Psoas muscle (tissue), 8 donors: ENCODE measurements around the gene NOTO. TPM values are rescaled to one million over a fixed set of nuclear protein-coding genes. Genes with fewer than 3 reads are reported as not detected.

Experiments used
- ATAC-seq, 4 donors: fragments of 200-7000 bp; cut with Tn5 transposase; one replicate each; pipeline ENCODE4 v1.9.1; 2020; ENCODE audit warnings: moderate library complexity in 3 of 4, mild to moderate bottlenecking in 2 of 4
- DNase-seq, 2 donors: peaks; one replicate each; pipeline ENCODE4 v3.0.0-alpha.2; 2020
- H3K27ac ChIP-seq: fragments of 200-600 bp; one replicate; pipeline ENCODE4 v1.8.0; 2022
- H3K27me3 ChIP-seq, 3 donors: fragments of 200-600 bp in 1 of 3; one replicate each; pipeline versions ENCODE4 v1.6.1 to v1.8.0; 2013 to 2022; ENCODE audit warnings: low read length in 2 of 3, mild to moderate bottlenecking in 2 of 3, moderate library complexity in 1 of 3; ENCODE audit not compliant: insufficient read depth in 3 of 3
- H3K36me3 ChIP-seq, 2 donors: fragments of 200-600 bp in 1 of 2; one replicate each; pipeline versions ENCODE4 v1.6.1 to v1.8.0; 2013 to 2022; ENCODE audit warnings: low read depth in 1 of 2, mild to moderate bottlenecking in 1 of 2, moderate library complexity in 1 of 2; ENCODE audit not compliant: insufficient read depth in 1 of 2
- H3K4me1 ChIP-seq: fragments of 200-600 bp; one replicate; pipeline ENCODE4 v1.8.0; 2022
- H3K4me3 ChIP-seq: fragments of 200-600 bp; one replicate; pipeline ENCODE4 v1.8.0; 2022; ENCODE audit warnings: mild to moderate bottlenecking
- H3K9me3 ChIP-seq: fragments of 200-600 bp; one replicate; pipeline ENCODE4 v1.8.0; 2022
- CTCF ChIP-seq: fragments of 200-600 bp; IDR thresholded peaks from one replicate; pipeline ENCODE4 v1.8.0; 2022; ENCODE audit warnings: antibody characterized with exemption
- WGBS, 3 donors: extraction: QIAGEN DNeasy Blood & Tissue Kit; methylation state at CpG; one replicate each; pipeline versions ENCODE4 v1.1.6 to v1.1.7; 2013; 5-methylcytosine and 5-hydroxymethylcytosine counted together
- intact Hi-C, 2 donors: fragments of 100-400 bp; cut with DNase I; formaldehyde crosslinking; loops; one replicate each; pipeline versions ENCODE4 v1.11.0 to v1.14.2; 2022
- polyA plus RNA-seq, 3 donors: library from polyadenylated mRNA; stranded (reverse); fragments of 200-250 nt; gene quantifications; one replicate each; pipeline ENCODE4 v1.2.3, GENCODE V29; 2013
- total RNA-seq, 4 donors: library from RNA; stranded (reverse); fragmentation: NEBNext Ultra II Directional in 2 of 4; extraction: Animal tissue kit (Norgen Biotek cat#: 25700) in 2 of 4; gene quantifications; one replicate each; pipeline versions ENCODE4 v1.2.1 to v1.2.4, GENCODE V29; 2021 to 2023
- donor health status: healthy with polysubstance abuse.
- donor health status: DM: no; HTN: no; CAD: no; lungs with moderate emphysema.
- donor health status: Bipolar disorder and iron deficiency.
- donor health status: healthy.
- donor health status: DM: yes; HTN: yes; CAD: no.
- donor health status: DM: no; HTN: no; CAD: no.
- donor health status: DM: no; HTN: no; CAD: no.
- donor health status: DM: yes; HTN: yes; CAD: no.

NOTO gene
- total and polyA plus RNA-seq, 7 donors = not detected

GRCh38 chr2:73217160-73217559 is 14.8 kb downstream of the NOTO start:
- intact Hi-C loops = no loop called here
- Histone ChIP-seq H3K27ac (peak overlapping the region; percentile 54), H3K27me3 (no peaks in the 10 kb centered on the region), H3K4me3 (no peak overlapping the region), H3K36me3 (peaks cover 0 to 31% of the 10 kb centered on the region in 2 donors), H3K4me1 (peaks cover 45% of the 10 kb centered on the region), H3K9me3 (no peaks in the 10 kb centered on the region)
- TF ChIP-seq CTCF = no peak
- DNase-seq (no peak), ATAC-seq (no peak)
- 82 to 88% (median 82%) methylated on average over 5 of the region's 5 CpGs for whole genome bisulfite sequencing, 3 donors

- peaks cover 40% of the 10 kb centered on the region for H3K4me1 ChIP-seq
- no peak overlapping the region for H3K4me3 ChIP-seq
- intact Hi-C loops = no loop called here
- H3K27ac ChIP-seq = peak overlapping the region; percentile 54
- no peaks in the 10 kb centered on the region for H3K27me3 ChIP-seq
- DNase-seq = no peak
- no peak for ATAC-seq
- no peaks in the 10 kb centered on the region for H3K9me3 ChIP-seq
- no peak for TF ChIP-seq CTCF
- H3K36me3 ChIP-seq = peaks cover 0 to 38% of the 10 kb centered on the region in 2 donors
- WGBS, 3 donors = 63 to 81% (median 74%) methylated on average over 2 of the region's 2 CpGs
Measured at GRCh38 chr2:73217826-73218225, 15.5 kb downstream of the NOTO start.

- H3K36me3 ChIP-seq = peaks cover 0 to 42% of the 10 kb centered on the region in 2 donors
- H3K4me1 ChIP-seq = peaks cover 37% of the 10 kb centered on the region
- TF ChIP-seq CTCF = no peak
- no peaks in the 10 kb centered on the region for H3K9me3 ChIP-seq
- H3K27me3 ChIP-seq = no peaks in the 10 kb centered on the region
- DNase-seq (peak; percentile 42 to 65), ATAC-seq (peak; percentile 76 to 87 (median 83))
- no peak overlapping the region for H3K4me3 ChIP-seq
- peak overlapping the region; percentile 54 for H3K27ac ChIP-seq
- intact Hi-C loops = no loop called here
Measured at GRCh38 chr2:73218298-73218697, 15.9 kb downstream of the NOTO start.

DNA sequence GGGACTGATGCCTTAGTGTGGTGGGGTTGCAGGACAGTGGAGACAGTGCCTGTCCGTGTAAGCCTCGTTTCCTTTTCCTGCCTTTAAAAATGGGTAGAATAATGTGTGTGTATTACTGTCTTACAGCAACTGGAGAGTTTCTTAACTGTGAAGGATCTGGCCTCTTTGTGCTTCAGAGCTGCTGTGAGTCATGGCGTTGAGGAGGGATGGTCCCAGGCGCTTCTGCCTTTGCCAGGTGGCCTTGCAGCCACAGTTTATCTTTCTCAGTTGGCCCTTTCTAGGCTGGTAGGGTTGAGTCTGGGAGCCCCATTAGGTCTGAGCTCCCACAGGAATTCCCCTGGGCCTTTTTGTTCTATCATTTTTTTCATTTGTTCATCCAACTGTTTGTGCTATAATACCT is 21.4 kb downstream of the NOTO start:
- no peak overlapping the region for H3K4me3 ChIP-seq
- H3K27me3 ChIP-seq = no peaks in the 10 kb centered on the region
- no peak overlapping the region for H3K27ac ChIP-seq
- intact Hi-C loops = no loop called here
- peaks cover 3% of the 10 kb centered on the region for H3K4me1 ChIP-seq
- no peak for ATAC-seq
- no peaks in the 10 kb centered on the region for H3K9me3 ChIP-seq
- no peak for DNase-seq
- WGBS, 3 donors = 84 to 87% (median 86%) methylated on average over 4 of the region's 4 CpGs
- peaks cover 3 to 97% of the 10 kb centered on the region in 2 donors for H3K36me3 ChIP-seq
- TF ChIP-seq CTCF = no peak
